IPS DF 19.7 (cell line): ENCODE results near the gene NUMA1.

Experiments
- DNase-seq: peaks from one replicate; pipeline ENCODE4 v3.0.0-alpha.2; 2013; ENCODE audit warnings: low read depth, low spot score

NUMA1 gene

GRCh38 chr11:71977090-71977489, 103.3 kb downstream of the NUMA1 start:
- DNase-seq = no peak

- DNase-seq = no peak
Observed at GRCh38 chr11:71976551-71976950, 103.8 kb downstream of the NUMA1 start.

- no peak for DNase-seq
Observed at GRCh38 chr11:71971680-71972079, 108.7 kb downstream of the NUMA1 start.

GRCh38 chr11:71964641-71965040, 115.7 kb downstream of the NUMA1 start:
- DNase-seq = no peak

- no peak for DNase-seq
Observed at GRCh38 chr11:71963468-71963867, 116.9 kb downstream of the NUMA1 start.

GRCh38 chr11:71962428-71963038, 117.8 kb downstream of the NUMA1 start:
- no peak for DNase-seq

- DNase-seq = no peak
Observed at GRCh38 chr11:71955898-71956456, 124.4 kb downstream of the NUMA1 start.
